Prostate gland (tissue), 2 donors: ENCODE results near the gene POLG. TPM values are rescaled to one million over a fixed set of nuclear protein-coding genes. Genes with fewer than 3 reads are reported as not detected.

Experiments
- DNase-seq: peaks from one replicate; pipeline ENCODE4 v3.0.0-alpha.2; 2019; ENCODE audit warnings: low spot score
- H3K27ac ChIP-seq, 2 donors: fragments of 200-600 bp; sonication (generic); 2 replicates each; pipeline ENCODE4 v1.5.1; 2017 to 2019
- H3K27me3 ChIP-seq: fragments of 200-600 bp; sonication (generic); replicated peaks from 2 replicates; pipeline ENCODE4 v1.5.1; 2019; ENCODE audit not compliant: insufficient read depth
- H3K36me3 ChIP-seq, 2 donors: fragments of 200-600 bp; sonication (generic); 1 replicate in 1 of 2; 2 replicates in 1 of 2; pipeline versions ENCODE4 v1.5.1 to v1.8.1; 2017 to 2019
- H3K4me1 ChIP-seq: fragments of 200-600 bp; sonication (generic); replicated peaks from 2 replicates; pipeline ENCODE4 v1.5.1; 2019
- H3K4me3 ChIP-seq, 2 donors: fragments of 200-600 bp; sonication (generic); 2 replicates each; pipeline ENCODE4 v1.5.1; 2017 to 2019
- H3K9me3 ChIP-seq: fragments of 200-600 bp; sonication (generic); 2 replicates; pipeline ENCODE4 v1.5.1; 2017
- POLR2A ChIP-seq: fragments of 450-650 bp; IDR thresholded peaks from one replicate; pipeline ENCODE4 v1.6.1; 2016; ENCODE audit warnings: antibody characterized with exemption, mild to moderate bottlenecking
- POLR2AphosphoS5 ChIP-seq: sonication (generic); formaldehyde crosslinking; IDR thresholded peaks from one replicate; pipeline ENCODE4 v1.6.1; 2017; ENCODE audit warnings: antibody characterized with exemption
- WGBS: methylation state at CpG from one replicate; pipeline ENCODE4 v1.1.5; 2018; 5-methylcytosine and 5-hydroxymethylcytosine counted together
- intact Hi-C: fragments of 100-400 bp; cut with DNase I; formaldehyde crosslinking; loops from one replicate; pipeline ENCODE4 v1.14.2; 2022
- total RNA-seq, 2 donors: library from RNA; depleted of rRNA; stranded (reverse); fragments of >200 nt; gene quantifications; one replicate each; pipeline ENCODE4 v1.1.0, GENCODE V29; 2016
- TF ChIP-seq, protein P1 (sequence below), 4 experiments: fragments of 200-600 bp in 2 of 4; fragments of 450-650 bp in 2 of 4; sonication (generic) in 2 of 4; IDR thresholded peaks; 1 replicate in 3 of 4; 2 replicates in 1 of 4; pipeline ENCODE4 v1.5.1; 2016 to 2019; ENCODE audit warnings: antibody characterized with exemption in 4 of 4, mild to moderate bottlenecking in 2 of 4, moderate library complexity in 2 of 4

POLG gene
- total RNA-seq, 2 donors from 2014 or later, result 54.3 to 92.0 TPM

DNA sequence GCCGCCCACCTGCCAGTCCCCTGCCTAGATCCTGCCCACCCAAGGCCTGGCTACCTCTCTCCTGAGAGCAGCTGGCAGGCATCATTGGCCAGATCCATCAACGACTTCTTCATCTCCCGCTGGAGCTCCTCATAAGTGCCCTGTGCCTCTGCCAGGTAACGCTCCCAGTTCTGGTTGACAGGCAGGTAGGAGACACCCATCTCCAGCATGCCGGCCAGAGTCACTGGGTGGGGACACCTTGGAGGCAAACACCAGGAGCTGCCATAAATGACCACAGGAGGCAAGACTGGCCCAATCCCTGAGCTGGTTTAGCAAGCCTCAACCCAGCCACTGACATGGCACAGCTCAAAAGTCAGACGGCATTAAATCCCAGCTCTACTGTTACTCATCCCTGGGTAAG lies 7.5 kb downstream of the POLG start:
- peaks cover 4% of the 10 kb centered on the region for H3K4me1 ChIP-seq
- H3K36me3 ChIP-seq, result peaks cover 36 to 48% of the 10 kb centered on the region in 2 donors
- no peak overlapping the region for H3K4me3 ChIP-seq
- TF ChIP-seq, protein P1, sequence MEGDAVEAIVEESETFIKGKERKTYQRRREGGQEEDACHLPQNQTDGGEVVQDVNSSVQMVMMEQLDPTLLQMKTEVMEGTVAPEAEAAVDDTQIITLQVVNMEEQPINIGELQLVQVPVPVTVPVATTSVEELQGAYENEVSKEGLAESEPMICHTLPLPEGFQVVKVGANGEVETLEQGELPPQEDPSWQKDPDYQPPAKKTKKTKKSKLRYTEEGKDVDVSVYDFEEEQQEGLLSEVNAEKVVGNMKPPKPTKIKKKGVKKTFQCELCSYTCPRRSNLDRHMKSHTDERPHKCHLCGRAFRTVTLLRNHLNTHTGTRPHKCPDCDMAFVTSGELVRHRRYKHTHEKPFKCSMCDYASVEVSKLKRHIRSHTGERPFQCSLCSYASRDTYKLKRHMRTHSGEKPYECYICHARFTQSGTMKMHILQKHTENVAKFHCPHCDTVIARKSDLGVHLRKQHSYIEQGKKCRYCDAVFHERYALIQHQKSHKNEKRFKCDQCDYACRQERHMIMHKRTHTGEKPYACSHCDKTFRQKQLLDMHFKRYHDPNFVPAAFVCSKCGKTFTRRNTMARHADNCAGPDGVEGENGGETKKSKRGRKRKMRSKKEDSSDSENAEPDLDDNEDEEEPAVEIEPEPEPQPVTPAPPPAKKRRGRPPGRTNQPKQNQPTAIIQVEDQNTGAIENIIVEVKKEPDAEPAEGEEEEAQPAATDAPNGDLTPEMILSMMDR (IDR thresholded peaks at IDR 0.05), result no peak
- TF ChIP-seq POLR2A, result no peak
- TF ChIP-seq POLR2AphosphoS5, result no peak
- DNase-seq, result no peak
- WGBS, result 81% methylated on average over 6 of the region's 6 CpGs
- no peaks in the 10 kb centered on the region for H3K9me3 ChIP-seq
- H3K27ac ChIP-seq, result no peak overlapping the region
- intact Hi-C loops, result loop anchor here (10.0 kb wide), 1 partner anchor 432 kb away; the partner anchor contains the start of gene HAPLN3
- no peaks in the 10 kb centered on the region for H3K27me3 ChIP-seq

DNA sequence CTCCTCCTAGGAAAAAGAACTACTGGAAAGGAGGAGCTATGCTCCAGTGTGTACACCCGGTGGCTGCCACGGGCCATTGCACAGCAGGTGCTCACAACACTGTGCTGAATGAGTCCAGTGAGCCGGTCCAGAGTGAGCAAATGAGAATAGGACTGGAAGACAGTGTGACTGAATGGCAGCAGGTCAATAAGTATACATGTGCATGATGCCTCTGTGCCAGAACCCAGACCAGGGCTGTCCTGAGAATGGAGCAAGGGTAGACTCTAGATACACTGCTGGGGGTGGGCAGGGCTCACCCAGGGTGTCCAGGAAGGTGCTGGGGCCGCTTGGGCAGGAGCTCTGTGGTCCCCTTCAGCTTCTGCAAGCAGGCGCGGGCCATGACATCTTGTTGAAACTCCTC lies 8.3 kb downstream of the POLG start:
- WGBS, result 83% methylated on average over 6 of the region's 6 CpGs
- Histone ChIP-seq H3K27ac (no peak overlapping the region), H3K27me3 (no peaks in the 10 kb centered on the region), H3K4me1 (peaks cover 4% of the 10 kb centered on the region), H3K36me3 (peaks cover 37 to 55% of the 10 kb centered on the region in 2 donors), H3K4me3 (no peak overlapping the region), H3K9me3 (no peaks in the 10 kb centered on the region)
- intact Hi-C loops, result loop anchor here (10.0 kb wide), 1 partner anchor 432 kb away; the partner anchor contains the start of gene HAPLN3
- DNase-seq, result no peak
- TF ChIP-seq POLR2A (no peak), POLR2AphosphoS5 (no peak)
- TF ChIP-seq, protein P1 (IDR thresholded peaks at IDR 0.05), result no peak

DNA sequence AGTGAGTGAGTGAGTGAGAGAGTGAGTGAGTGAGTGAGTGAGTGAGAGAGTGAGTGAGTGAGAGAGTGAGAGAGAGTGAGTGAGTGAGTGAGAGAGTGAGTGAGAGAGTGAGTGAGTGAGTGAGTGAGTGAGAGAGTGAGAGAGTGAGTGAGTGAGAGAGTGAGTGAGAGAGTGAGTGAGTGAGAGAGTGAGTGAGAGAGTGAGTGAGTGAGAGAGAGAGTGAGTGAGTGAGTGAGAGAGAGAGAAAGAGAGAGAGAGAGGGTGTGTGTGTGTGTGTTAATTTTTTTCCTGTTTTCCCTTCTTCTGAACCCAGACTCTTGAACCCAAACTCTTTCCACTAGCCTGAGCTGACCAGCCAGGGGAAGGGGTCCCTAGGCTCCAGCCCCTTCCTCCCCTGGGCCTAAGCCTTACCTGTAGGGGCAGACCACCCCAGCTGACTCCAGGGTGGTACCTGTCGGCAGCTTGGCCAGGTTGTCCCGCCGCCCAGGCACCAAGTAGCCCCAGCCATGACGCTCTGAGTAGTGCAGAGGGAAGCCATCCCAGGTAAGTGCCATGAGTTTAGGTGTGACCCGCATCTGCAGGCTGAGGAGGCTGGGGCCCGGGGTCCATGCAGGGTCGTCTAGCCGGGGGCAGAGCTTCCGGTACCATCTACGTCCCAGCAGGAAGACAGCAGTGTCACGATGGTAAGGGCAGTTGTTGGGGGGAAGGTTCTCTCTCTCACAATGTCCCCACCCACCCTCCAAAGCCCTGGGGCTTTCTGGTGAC lies 9.4 kb downstream of the POLG start:
- TF ChIP-seq POLR2A (no peak), POLR2AphosphoS5 (no peak)
- TF ChIP-seq, protein P1 (IDR thresholded peaks at IDR 0.05), result no peak
- intact Hi-C loops, result loop anchor here (10.0 kb wide), 1 partner anchor 430 kb away; the partner anchor contains the start of gene HAPLN3
- H3K27ac ChIP-seq, result no peak overlapping the region
- H3K4me3 ChIP-seq, result no peak overlapping the region
- no peaks in the 10 kb centered on the region for H3K9me3 ChIP-seq
- H3K27me3 ChIP-seq, result no peaks in the 10 kb centered on the region
- H3K36me3 ChIP-seq, result peaks cover 35 to 59% of the 10 kb centered on the region in 2 donors
- peaks cover 3% of the 10 kb centered on the region for H3K4me1 ChIP-seq
- WGBS, result 91% methylated on average over 11 of the region's 11 CpGs
- no peak for DNase-seq

DNA sequence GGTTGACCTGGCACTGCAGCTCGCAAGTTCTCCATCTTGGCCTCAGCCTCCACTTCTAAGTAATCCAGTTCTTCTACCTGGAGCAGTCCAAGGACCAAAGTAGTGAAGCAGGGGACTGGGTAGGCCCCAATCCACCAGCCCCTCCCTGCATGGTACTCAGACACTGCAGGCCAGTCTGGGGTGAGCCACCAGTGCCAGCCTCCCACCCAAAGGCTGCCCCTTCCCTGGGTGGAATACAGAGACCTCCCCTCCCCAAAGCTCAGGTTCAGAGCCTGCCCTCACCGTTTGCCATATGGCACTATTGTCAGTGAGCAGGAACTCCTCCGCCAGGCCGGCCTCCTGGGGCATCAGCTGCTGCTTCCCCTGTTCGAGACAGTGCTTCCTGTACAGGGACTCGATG lies 10.8 kb downstream of the POLG start:
- H3K9me3 ChIP-seq, result no peaks in the 10 kb centered on the region
- H3K27me3 ChIP-seq, result no peaks in the 10 kb centered on the region
- TF ChIP-seq POLR2AphosphoS5, result no peak
- TF ChIP-seq, protein P1 (IDR thresholded peaks at IDR 0.05), result no peak
- no peak for TF ChIP-seq POLR2A
- H3K4me1 ChIP-seq, result no peaks in the 10 kb centered on the region
- no peak for DNase-seq
- peaks cover 26 to 57% of the 10 kb centered on the region in 2 donors for H3K36me3 ChIP-seq
- H3K27ac ChIP-seq, result no peak overlapping the region
- no peak overlapping the region for H3K4me3 ChIP-seq
- WGBS, result 84% methylated on average over 6 of the region's 6 CpGs
- intact Hi-C loops, result loop anchor here (10.0 kb wide), 1 partner anchor 429 kb away; the partner anchor contains the start of gene HAPLN3
